Duodenal mucosa (tissue), 2 donors: ENCODE data around the gene IQCM.

Experiments used
- H3K27ac ChIP-seq: one replicate; pipeline ENCODE4 v1.7.0; 2013; ENCODE audit warnings: low read depth, low read length
- H3K27me3 ChIP-seq, 2 donors: one replicate each; pipeline ENCODE4 v1.7.0; 2013; ENCODE audit warnings: low read length in 2 of 2, control low read depth in 1 of 2; ENCODE audit not compliant: insufficient read depth in 2 of 2, control insufficient read depth in 1 of 2
- H3K36me3 ChIP-seq, 2 donors: one replicate each; pipeline ENCODE4 v1.7.0; 2013; ENCODE audit warnings: low read length in 2 of 2, control low read depth in 1 of 2; ENCODE audit not compliant: insufficient read depth in 2 of 2, control insufficient read depth in 1 of 2
- H3K4me1 ChIP-seq, 2 donors: one replicate each; pipeline ENCODE4 v1.7.0; 2013; ENCODE audit warnings: low read length in 2 of 2, control low read depth in 1 of 2; ENCODE audit not compliant: insufficient read depth in 2 of 2, control insufficient read depth in 1 of 2
- H3K4me3 ChIP-seq, 2 donors: one replicate each; pipeline ENCODE4 v1.7.0; 2013; ENCODE audit warnings: low read length in 2 of 2, low read depth in 1 of 2
- H3K9ac ChIP-seq, 2 donors: one replicate each; pipeline ENCODE4 v1.7.0; 2013; ENCODE audit warnings: low read length in 2 of 2, low read depth in 1 of 2
- H3K9me3 ChIP-seq, 2 donors: one replicate each; pipeline ENCODE4 v1.7.0; 2013; ENCODE audit warnings: low read length in 2 of 2, control low read depth in 1 of 2; ENCODE audit not compliant: control insufficient read depth in 1 of 2

The IQCM gene

GRCh38 chr4:149306537-149306936 lies 509.1 kb downstream of the IQCM start:
- H3K27ac ChIP-seq = no peak overlapping the region
- no peaks in the 10 kb centered on the region for H3K4me1 ChIP-seq
- H3K4me3 ChIP-seq = no peak overlapping the region
- no peaks in the 10 kb centered on the region for H3K36me3 ChIP-seq
- H3K9ac ChIP-seq = no peak overlapping the region
- H3K27me3 ChIP-seq = no peaks in the 10 kb centered on the region
- H3K9me3 ChIP-seq = no peaks in the 10 kb centered on the region
